ENCODE measurements around the gene CHRNB1.
"Not testable (repeated sequence)": the region's sequence is repeated elsewhere in the genome, so short reads cannot be mapped to it uniquely, and the experiment has no call there.

Gene CHRNB1

GRCh38 chr17:7467498-7467897 is 22.6 kb downstream of the CHRNB1 start:
- POLR2A ChIA-PET (ENCODE audit: low non-redundant PET), result interaction anchor here (0.6 kb wide), 1 partner anchor 98 kb away, joined by 4 read pairs; no protein-coding TSS in a partner anchor
- TF ChIP-seq, protein P1, sequence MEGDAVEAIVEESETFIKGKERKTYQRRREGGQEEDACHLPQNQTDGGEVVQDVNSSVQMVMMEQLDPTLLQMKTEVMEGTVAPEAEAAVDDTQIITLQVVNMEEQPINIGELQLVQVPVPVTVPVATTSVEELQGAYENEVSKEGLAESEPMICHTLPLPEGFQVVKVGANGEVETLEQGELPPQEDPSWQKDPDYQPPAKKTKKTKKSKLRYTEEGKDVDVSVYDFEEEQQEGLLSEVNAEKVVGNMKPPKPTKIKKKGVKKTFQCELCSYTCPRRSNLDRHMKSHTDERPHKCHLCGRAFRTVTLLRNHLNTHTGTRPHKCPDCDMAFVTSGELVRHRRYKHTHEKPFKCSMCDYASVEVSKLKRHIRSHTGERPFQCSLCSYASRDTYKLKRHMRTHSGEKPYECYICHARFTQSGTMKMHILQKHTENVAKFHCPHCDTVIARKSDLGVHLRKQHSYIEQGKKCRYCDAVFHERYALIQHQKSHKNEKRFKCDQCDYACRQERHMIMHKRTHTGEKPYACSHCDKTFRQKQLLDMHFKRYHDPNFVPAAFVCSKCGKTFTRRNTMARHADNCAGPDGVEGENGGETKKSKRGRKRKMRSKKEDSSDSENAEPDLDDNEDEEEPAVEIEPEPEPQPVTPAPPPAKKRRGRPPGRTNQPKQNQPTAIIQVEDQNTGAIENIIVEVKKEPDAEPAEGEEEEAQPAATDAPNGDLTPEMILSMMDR (conservative IDR thresholded peaks at IDR 0.05; ENCODE audit: low read depth), result no peak
- CTCF ChIA-PET, result no interaction called here

DNA sequence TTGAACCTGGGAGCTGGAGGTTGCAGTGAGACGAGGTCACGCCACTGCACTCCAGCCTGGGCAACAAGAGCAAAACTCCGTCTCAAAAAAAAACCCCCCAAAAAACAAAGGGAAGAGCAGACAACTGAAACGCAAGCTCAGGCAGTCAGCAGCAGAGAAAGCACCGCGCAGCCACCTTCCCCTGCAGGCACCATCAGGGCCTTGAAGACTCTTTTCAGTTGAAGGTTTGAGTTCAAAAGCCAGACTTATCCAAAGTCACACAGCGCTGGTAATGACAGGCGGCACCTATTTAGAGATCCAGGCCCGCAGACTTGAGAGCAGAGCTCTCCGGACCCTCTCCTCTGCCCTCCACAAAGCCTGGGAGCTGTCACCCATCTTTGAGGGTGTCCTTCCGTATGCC is 23.4 kb downstream of the CHRNB1 start:
- TF ChIP-seq, protein P1 (conservative IDR thresholded peaks at IDR 0.05; ENCODE audit: low read depth), result no peak
- peak overlapping the region; percentile 53 for H3K27ac ChIP-seq
- ChIA-PET POLR2A (ENCODE audit: low non-redundant PET) (no interaction called here), CTCF (no interaction called here)
- no peak for DNase-seq (ENCODE audit: low spot score)

More at GRCh38 chr17:7467498-7467897, 22.6 kb downstream of the CHRNB1 start:
- DNase-seq (ENCODE audit: low spot score), result no peak
- peak overlapping the region; percentile 53 for H3K27ac ChIP-seq

DNA sequence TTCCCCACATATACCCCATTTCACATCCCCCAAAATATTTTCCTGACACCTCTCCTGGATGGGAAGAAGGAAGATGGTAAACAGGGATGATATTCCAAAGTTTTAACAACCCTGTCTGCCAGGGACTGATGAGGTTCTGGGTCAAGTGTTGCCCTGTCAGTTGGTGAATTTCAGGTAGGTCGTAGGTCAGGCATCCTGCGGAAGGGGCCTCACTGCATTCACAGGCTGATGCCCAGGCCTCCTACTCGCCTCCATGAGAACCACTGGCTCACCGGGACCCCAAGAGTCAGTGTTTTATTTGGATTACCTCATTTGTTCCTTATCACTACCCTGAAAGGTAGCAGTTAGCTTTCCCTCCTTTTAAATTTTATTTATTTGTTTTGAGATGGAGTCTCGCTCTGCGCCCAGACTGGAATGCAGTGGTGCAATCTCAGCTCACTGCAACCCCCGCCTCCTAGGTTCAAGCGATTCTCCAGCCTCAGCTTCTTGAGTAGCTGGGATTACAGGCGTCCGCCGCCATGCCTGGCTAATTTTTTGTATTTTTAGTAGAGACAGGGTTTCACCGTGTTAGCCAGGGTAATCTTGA is 24.0 kb downstream of the CHRNB1 start:
- POLR2A ChIA-PET (ENCODE audit: low non-redundant PET), result no interaction called here
- peak overlapping the region; percentile 53 for H3K27ac ChIP-seq
- TF ChIP-seq, protein P1 (conservative IDR thresholded peaks at IDR 0.05; ENCODE audit: low read depth), result no peak
- no peak for DNase-seq (ENCODE audit: low spot score)
- CTCF ChIA-PET, result no interaction called here

DNA sequence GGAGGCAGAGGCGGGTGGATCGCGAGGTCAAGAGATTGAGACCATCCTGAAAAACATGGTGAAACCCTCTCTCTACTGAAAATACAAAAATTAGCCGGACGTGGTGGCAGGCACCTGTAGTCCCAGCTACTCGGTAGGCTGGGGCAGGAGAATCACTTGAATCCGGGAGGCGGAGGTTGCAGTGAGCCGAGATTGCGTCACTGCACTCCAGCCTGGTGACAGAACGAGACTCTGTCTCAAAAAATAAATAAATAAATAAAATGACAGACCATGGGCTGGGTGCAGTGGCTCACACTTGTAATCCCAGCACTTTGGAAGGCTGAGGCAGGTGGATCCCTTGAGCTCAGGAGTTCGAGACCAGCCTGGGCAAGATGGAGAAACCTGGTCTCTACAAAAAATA is 25.0 kb downstream of the CHRNB1 start:
- peak overlapping the region; percentile 53 for H3K27ac ChIP-seq
- CTCF ChIA-PET; POLR2A ChIA-PET (ENCODE audit: low non-redundant PET); DNase-seq (ENCODE audit: low spot score): not testable (repeated sequence)

DNA sequence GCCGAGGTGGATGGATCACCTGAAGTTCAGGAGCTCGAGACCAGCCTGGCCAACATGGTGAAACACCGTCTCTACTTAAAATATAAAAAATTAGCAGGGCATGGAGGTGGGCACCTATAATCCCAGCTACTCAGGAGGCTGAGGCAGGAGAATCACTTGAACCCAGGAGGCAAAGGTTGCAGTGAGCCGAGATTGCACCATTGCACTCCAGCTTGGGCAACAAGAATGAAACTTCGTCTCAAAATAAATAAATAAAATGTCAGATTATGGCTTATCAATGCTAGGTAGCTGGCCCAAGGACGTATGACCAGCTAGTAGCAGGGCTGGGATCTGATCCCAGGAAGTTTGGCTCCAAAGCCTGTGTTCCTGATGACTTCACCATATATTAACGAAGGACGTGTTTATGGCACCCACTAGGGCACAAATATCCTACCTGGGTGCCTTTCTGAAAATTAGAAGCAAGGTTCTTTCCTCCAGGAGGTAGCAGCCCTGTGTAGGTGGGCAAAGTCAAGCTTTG is 25.7 kb downstream of the CHRNB1 start:
- DNase-seq (ENCODE audit: low spot score); POLR2A ChIA-PET (ENCODE audit: low non-redundant PET); CTCF ChIA-PET: not testable (repeated sequence)
- H3K27ac ChIP-seq, result peak overlapping the region; percentile 53

DNA sequence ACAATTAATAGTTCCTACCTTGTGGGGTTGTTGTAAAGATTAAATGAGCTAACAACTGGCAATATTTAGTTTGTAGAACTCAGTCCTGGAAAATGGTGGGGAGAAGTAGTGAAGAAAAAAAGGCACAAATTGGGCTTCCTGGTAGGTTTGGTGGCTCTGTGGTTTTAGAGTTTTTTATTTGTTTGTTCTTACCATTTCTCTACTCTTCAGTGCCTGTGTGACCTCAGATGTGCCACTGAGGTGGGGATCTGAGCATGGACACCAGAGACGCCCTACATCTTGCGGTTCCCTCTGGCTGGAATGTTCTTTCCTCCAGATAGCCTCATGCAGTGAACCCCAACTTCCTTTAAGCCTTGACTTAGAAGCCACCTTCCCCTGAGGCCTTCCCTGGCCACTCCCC is 26.9 kb downstream of the CHRNB1 start:
- TF ChIP-seq, protein P1 (conservative IDR thresholded peaks at IDR 0.05; ENCODE audit: low read depth), result no peak
- ChIA-PET POLR2A (ENCODE audit: low non-redundant PET) (interaction anchor here (0.6 kb wide), 1 partner anchor 83 kb away, joined by 5 read pairs; no protein-coding TSS in a partner anchor), CTCF (no interaction called here)
- peak overlapping the region; percentile 35 for H3K27ac ChIP-seq
- no peak for DNase-seq (ENCODE audit: low spot score)

- CTCF ChIA-PET, result interaction anchor here (0.6 to 4.0 kb wide), 3 partner anchors 12 to 38 kb away, joined by 3 to 19 read pairs (median 5); partner anchors contain the start of gene CHRNB1
- peak overlapping the region; percentile 99 for H3K27ac ChIP-seq
- DNase-seq (ENCODE audit: low spot score), result not testable (repeated sequence)
- POLR2A ChIA-PET (ENCODE audit: low non-redundant PET), result interaction anchor here (0.6 to 0.7 kb wide), 2 partner anchors 74 to 114 kb away, joined by 7 to 15 read pairs; no protein-coding TSS in a partner anchor
These were observed 29.9 kb downstream of the CHRNB1 start for GRCh38 chr17:7474767-7475166.

DNA sequence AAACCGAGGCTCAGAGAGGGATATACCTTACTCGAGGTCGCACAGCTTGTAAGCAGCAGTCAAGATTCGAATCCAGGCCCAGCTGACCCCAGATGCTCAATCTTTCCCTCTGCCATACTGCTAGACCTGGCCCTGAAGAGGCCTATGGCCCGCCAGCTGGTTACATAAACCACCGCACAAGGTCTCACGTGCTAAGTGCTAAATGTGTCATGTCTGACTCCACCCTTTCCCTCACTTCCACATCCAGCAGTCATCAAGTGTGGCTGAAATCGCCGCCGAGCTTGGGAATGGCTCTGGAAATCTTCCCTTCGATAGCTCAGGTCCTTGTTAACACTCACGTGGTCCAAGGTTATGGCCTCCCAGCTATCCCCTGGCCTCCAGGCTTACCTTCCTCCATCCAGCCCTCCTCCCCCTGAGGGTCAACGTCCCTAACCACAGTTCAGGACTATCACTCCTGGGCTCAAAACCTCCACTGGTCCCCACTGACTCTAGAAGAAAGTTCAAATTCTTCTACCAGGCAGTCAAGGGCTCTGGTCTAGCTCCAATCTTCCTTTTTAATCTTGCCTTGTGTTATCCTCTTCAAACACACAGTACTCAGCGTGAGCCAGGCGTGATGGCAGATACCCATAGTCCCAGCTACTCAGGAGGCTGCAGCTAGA is 31.0 kb downstream of the CHRNB1 start:
- ChIA-PET CTCF (interaction anchor here (0.7 to 4.0 kb wide), 4 partner anchors 13 to 39 kb away, joined by 3 to 19 read pairs (median 4); no protein-coding TSS in a partner anchor), POLR2A (ENCODE audit: low non-redundant PET) (interaction anchor here (0.6 to 1.2 kb wide), 3 partner anchors 12 to 114 kb away, joined by 4 to 5 read pairs (median 4); partner anchors contain the start of gene SOX15)
- DNase-seq (ENCODE audit: low spot score), result peak; percentile 41
- peak overlapping the region; percentile 99 for H3K27ac ChIP-seq
- TF ChIP-seq, protein P1 (conservative IDR thresholded peaks at IDR 0.05; ENCODE audit: low read depth), result no peak

Measured in RWPE1 (cell line).